ENCODE measurements around the gene RAB24.

The RAB24 gene

GRCh38 chr5:177332896-177333260 lies 29.4 kb upstream of the RAB24 start:
- DNase-seq (ENCODE audit: low read depth), result no peak

GRCh38 chr5:177332031-177332895 lies 28.7 kb upstream of the RAB24 start:
- no peak for DNase-seq (ENCODE audit: low read depth)

GRCh38 chr5:177330991-177331842 lies 27.7 kb upstream of the RAB24 start:
- no peak for DNase-seq (ENCODE audit: low read depth)

GRCh38 chr5:177329883-177330282 lies 26.4 kb upstream of the RAB24 start:
- DNase-seq (ENCODE audit: low read depth), result no peak

- no peak for DNase-seq (ENCODE audit: low read depth)
Observed at GRCh38 chr5:177328545-177329231, 25.2 kb upstream of the RAB24 start.

GRCh38 chr5:177327539-177328522 lies 24.3 kb upstream of the RAB24 start:
- DNase-seq (ENCODE audit: low read depth), result no peak

- DNase-seq (ENCODE audit: low read depth), result no peak
Observed at GRCh38 chr5:177325868-177326381, 22.4 kb upstream of the RAB24 start.

- no peak for DNase-seq (ENCODE audit: low read depth)
Observed at GRCh38 chr5:177320879-177321278, 17.4 kb upstream of the RAB24 start.

- no peak for DNase-seq (ENCODE audit: low read depth)
Observed at GRCh38 chr5:177319913-177320588, 16.5 kb upstream of the RAB24 start.

GRCh38 chr5:177317959-177318377 lies 14.4 kb upstream of the RAB24 start:
- no peak for DNase-seq (ENCODE audit: low read depth)

- DNase-seq (ENCODE audit: low read depth), result no peak
Observed at GRCh38 chr5:177316005-177316404, 12.5 kb upstream of the RAB24 start.

- no peak for DNase-seq (ENCODE audit: low read depth)
Observed at GRCh38 chr5:177315411-177315810, 11.9 kb upstream of the RAB24 start.

GRCh38 chr5:177314376-177315342 lies 11.1 kb upstream of the RAB24 start:
- DNase-seq (ENCODE audit: low read depth), result no peak

GRCh38 chr5:177313561-177314259 lies 10.2 kb upstream of the RAB24 start:
- no peak for DNase-seq (ENCODE audit: low read depth)

GRCh38 chr5:177312649-177313181 lies 9.2 kb upstream of the RAB24 start:
- no peak for DNase-seq (ENCODE audit: low read depth)

- peak; percentile 89 for DNase-seq (ENCODE audit: low read depth)
Observed at GRCh38 chr5:177311723-177312648, 8.5 kb upstream of the RAB24 start, which contains the start of gene MXD3. MXD3 (minus strand) TSS chr5:177311898; CDS start chr5:177311830, 68 bp downstream.

- no peak for DNase-seq (ENCODE audit: low read depth)
Observed at GRCh38 chr5:177311392-177311722, 7.8 kb upstream of the RAB24 start.
